NCI-H2107 (cell line): ENCODE measurements around the gene ATP11A.
"Not testable (repeated sequence)": the region's sequence is repeated elsewhere in the genome, so short reads cannot be mapped to it uniquely, and the experiment has no call there.

Source experiments
- DNase-seq: peaks from one replicate; lab custom pipeline; 2025; lab: John Stamatoyannopoulos, UW

The ATP11A gene

GRCh38 chr13:112800057-112800456 lies 110.2 kb downstream of the ATP11A start:
- no peak for DNase-seq

GRCh38 chr13:112800807-112801206 lies 111.0 kb downstream of the ATP11A start:
- DNase-seq: not testable (repeated sequence)

GRCh38 chr13:112802802-112803195 lies 113.0 kb downstream of the ATP11A start:
- DNase-seq: no peak

GRCh38 chr13:112803422-112803821 lies 113.6 kb downstream of the ATP11A start:
- no peak for DNase-seq

GRCh38 chr13:112804374-112804773 lies 114.5 kb downstream of the ATP11A start:
- DNase-seq: no peak

GRCh38 chr13:112806739-112807652 lies 117.2 kb downstream of the ATP11A start:
- no peak for DNase-seq

GRCh38 chr13:112807653-112808376 lies 118.0 kb downstream of the ATP11A start:
- DNase-seq: no peak

- DNase-seq: no peak
Measured at GRCh38 chr13:112808377-112809140, 118.7 kb downstream of the ATP11A start.

- no peak for DNase-seq
Measured at GRCh38 chr13:112809332-112810315, 119.8 kb downstream of the ATP11A start.

GRCh38 chr13:112810608-112811007 lies 120.8 kb downstream of the ATP11A start:
- no peak for DNase-seq

- DNase-seq: no peak
Measured at GRCh38 chr13:112812306-112813055, 122.6 kb downstream of the ATP11A start.

- no peak for DNase-seq
Measured at GRCh38 chr13:112813552-112813951, 123.7 kb downstream of the ATP11A start.

- no peak for DNase-seq
Measured at GRCh38 chr13:112814905-112815585, 125.2 kb downstream of the ATP11A start.

GRCh38 chr13:112815871-112816270 lies 126.0 kb downstream of the ATP11A start:
- DNase-seq: no peak

- DNase-seq: no peak
Measured at GRCh38 chr13:112818040-112818697, 128.3 kb downstream of the ATP11A start.

- DNase-seq: no peak
Measured at GRCh38 chr13:112818698-112819045, 128.8 kb downstream of the ATP11A start.

GRCh38 chr13:112819111-112819510 lies 129.3 kb downstream of the ATP11A start:
- DNase-seq: no peak

- DNase-seq: no peak
Measured at GRCh38 chr13:112819816-112820215, 130.0 kb downstream of the ATP11A start.

GRCh38 chr13:112820318-112820717 lies 130.5 kb downstream of the ATP11A start:
- DNase-seq: no peak
